CD4-positive, alpha-beta T cell treated with Interleukin-17A for 4 hours (primary cell): ENCODE results near the gene SHROOM4.

ENCODE experiments used
- DNase-seq: peaks from one replicate; pipeline ENCODE4 v3.0.0-alpha.2; 2020; ENCODE audit warnings: mixed read lengths

Gene SHROOM4, protein sequence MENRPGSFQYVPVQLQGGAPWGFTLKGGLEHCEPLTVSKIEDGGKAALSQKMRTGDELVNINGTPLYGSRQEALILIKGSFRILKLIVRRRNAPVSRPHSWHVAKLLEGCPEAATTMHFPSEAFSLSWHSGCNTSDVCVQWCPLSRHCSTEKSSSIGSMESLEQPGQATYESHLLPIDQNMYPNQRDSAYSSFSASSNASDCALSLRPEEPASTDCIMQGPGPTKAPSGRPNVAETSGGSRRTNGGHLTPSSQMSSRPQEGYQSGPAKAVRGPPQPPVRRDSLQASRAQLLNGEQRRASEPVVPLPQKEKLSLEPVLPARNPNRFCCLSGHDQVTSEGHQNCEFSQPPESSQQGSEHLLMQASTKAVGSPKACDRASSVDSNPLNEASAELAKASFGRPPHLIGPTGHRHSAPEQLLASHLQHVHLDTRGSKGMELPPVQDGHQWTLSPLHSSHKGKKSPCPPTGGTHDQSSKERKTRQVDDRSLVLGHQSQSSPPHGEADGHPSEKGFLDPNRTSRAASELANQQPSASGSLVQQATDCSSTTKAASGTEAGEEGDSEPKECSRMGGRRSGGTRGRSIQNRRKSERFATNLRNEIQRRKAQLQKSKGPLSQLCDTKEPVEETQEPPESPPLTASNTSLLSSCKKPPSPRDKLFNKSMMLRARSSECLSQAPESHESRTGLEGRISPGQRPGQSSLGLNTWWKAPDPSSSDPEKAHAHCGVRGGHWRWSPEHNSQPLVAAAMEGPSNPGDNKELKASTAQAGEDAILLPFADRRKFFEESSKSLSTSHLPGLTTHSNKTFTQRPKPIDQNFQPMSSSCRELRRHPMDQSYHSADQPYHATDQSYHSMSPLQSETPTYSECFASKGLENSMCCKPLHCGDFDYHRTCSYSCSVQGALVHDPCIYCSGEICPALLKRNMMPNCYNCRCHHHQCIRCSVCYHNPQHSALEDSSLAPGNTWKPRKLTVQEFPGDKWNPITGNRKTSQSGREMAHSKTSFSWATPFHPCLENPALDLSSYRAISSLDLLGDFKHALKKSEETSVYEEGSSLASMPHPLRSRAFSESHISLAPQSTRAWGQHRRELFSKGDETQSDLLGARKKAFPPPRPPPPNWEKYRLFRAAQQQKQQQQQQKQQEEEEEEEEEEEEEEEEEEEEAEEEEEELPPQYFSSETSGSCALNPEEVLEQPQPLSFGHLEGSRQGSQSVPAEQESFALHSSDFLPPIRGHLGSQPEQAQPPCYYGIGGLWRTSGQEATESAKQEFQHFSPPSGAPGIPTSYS (N-terminal part only)

DNA sequence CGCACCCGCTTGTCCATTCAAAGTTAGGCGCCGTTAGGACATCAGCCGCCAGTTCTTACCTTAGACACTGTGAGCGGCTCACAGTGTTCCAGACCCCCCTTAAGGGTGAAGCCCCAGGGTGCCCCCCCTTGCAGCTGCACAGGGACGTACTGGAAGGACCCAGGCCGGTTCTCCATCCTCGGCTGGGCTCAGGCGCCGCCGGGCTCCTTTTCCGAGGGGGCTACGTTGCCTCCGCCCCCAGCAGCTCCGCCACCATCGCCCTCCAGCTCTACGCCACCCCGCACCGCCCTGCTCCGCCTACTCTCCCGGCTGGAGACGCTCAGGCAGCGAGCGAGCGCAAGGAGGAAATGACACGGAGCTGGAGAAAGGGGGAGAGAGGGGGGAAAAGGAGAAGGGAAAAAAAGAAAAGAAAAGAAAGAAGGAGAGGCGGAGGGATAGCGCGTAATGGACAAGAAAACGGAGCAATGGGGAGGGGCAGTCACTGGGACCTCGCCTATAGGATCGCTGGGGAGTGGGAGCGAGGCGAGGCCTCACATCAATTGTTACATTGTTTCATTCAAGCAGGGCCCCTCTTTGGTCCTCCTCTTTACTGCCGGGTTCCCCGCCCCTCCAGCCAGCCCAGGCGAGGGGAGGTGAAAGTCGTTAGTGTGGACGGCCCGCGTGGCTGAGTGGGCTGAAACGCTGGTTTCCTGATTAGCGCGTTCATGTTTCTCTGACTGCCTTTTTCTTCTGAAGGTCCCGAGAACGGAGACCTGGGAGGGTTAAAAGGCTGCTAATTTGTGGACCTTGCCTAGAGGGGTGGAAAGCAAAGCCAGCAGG, at the start of gene SHROOM4:
Gene SHROOM4, minus strand, starts transcription at position 352 of the 819 bp plus-strand sequence. Its CDS starts 176 bp downstream, at position 176.
- no peak for DNase-seq

DNA sequence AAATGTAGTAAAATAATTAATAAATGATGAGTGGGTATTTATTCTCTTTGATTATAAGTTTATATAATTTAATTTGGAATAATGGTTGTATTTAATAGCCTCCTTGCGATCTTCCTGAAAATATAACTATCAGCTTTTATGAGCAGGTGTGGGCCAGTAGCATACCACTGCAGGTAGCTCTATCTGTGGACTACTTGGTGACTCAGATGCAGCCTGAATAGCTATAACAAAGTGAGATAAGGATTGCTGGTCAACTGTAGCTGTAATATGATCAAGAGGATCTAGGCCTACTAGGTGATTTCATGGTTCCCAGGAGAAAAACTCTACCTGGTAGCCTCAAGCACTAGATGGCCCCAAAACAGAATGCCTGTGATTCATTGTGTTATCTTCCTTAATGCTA, 49.5 kb upstream of the SHROOM4 start:
- DNase-seq: no peak

- no peak for DNase-seq
Measured at GRCh38 chrX:50860518-50860917, 46.5 kb upstream of the SHROOM4 start.

DNA sequence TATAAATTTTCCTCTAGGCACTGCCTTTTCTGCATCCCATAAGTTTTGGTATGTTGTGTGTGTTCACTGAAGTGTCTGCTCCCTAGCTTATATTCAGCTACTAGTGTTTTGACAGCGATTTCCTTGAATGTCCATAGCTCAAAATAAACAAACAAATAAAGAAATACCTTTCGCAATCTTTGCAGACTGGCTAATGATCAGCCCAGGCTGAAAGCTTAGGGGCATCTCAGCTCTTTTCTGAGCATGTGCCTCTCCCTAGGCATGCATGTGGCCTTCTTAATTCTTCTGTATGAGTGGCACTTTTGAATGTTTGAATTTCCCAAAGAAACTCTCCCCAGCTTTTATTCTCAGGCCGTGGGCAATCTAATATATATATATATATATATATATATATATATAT, 44.6 kb upstream of the SHROOM4 start:
- DNase-seq: no peak

GRCh38 chrX:50853399-50853798, 39.4 kb upstream of the SHROOM4 start:
- no peak for DNase-seq

DNA sequence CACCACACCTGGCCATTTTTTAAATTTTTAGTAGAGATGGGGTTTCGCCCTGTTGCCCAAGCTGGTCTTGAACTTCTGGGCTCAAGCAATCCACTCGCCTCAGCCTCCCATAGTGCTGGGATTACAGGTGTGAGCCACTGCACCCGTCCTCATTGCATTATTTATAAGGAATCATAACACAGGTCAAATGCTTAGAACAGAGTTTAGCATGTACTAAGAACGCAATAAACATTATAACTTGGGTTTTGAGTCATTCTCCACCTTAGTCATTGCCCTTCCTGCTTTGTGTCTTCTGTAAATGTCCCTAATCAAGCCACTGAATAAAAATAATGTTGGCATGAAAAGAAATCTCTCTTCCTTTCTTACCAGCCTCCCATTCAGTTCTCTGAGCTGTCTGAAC, 38.5 kb upstream of the SHROOM4 start:
- DNase-seq: no peak

DNA sequence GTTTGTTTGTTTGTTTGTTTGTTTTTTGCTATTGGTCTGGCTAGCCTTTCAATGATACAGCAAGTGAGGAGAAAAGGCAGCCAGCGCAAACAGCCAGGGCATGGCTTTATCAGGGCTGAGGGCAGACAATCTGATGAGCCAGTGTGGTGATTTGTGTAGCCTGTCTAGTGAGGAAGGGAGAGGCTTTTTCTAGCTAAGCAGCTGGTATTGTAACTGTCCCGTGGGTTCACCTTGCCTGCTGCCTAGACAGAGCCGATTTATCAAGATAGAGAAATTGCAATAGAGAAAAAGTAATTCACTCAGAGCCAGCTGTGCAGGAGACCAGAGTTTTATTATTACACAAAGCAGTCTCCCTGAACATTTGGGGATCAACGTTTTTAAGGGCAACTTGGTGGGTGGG, 28.2 kb upstream of the SHROOM4 start:
- DNase-seq: no peak

GRCh38 chrX:50839730-50840129, 25.7 kb upstream of the SHROOM4 start:
- no peak for DNase-seq

DNA sequence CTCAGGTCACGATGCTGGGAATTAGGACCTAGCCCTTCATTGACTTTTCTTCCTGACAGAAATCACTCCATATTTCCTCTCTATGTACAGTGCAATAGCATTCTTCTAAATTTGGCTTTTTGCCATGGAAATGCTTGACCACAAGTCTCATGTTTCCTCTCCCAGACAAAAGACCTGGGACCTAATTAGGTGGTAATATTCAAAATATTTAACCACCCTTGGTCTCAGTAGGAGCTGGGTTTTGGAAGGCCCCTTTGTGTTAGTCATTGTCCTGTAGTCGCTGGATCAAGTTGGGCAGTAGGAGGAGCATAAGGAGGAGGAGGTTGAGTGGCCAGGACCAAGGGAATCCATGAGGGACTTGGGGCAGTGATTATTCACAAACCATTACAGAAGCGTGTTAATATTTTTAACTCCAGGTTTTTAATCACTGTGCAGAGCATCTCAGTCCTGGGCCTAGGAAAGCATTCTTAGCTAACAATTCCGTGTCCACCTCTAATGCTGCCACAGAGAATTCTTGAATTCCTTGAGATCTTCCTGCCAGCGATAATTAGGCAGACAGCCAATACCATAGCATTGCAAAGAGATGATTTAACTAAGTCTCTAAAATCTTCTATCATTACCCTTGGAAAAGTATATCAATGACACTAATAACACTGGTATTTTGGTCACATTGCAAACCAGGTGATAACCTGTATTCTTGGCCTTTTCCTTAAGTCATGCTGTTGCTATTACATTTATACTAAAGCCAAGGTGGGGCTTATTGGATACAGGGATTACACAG, 25.0 kb upstream of the SHROOM4 start:
- DNase-seq: no peak

GRCh38 chrX:50827996-50828395, 14.0 kb upstream of the SHROOM4 start:
- no peak for DNase-seq

DNA sequence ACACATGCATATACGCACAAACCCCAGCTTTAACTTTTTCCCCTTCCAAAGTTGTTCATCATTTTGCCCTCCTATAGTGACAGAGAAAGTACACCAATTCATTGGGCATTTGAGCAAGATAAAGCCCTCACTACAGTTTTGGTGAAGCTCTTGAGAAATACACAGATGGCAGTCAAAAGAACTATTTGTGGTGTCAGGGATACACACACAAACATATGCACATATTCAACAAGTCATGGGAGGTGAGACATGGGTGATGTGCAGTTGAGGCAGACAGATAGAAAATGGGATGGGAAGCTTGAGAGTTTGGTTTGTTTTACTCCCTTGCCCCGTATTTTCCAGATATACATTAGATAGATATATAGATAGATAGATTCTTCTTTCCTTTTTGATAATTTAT, 11.8 kb upstream of the SHROOM4 start:
- DNase-seq: no peak

DNA sequence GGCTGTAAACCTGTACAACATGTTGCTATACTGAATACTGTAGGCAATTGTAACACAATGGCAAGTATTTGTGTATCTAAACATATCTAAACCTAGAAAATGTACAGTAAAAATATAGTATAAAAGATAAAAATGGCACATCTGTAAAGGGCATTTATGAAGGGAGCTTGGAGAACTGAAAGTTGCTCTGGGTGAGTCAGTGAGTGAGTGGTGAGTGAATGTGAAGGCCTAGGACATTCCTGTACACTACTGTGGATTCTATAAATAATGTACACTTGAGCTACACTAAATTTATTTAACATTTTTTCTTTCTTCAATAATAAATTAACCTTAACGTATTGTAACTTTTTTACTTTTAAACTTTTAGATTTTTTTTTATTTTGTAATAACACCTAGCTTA, 5.0 kb upstream of the SHROOM4 start:
- DNase-seq: no peak

- DNase-seq: no peak
Measured at GRCh38 chrX:50815120-50815519, 1.1 kb upstream of the SHROOM4 start.

DNA sequence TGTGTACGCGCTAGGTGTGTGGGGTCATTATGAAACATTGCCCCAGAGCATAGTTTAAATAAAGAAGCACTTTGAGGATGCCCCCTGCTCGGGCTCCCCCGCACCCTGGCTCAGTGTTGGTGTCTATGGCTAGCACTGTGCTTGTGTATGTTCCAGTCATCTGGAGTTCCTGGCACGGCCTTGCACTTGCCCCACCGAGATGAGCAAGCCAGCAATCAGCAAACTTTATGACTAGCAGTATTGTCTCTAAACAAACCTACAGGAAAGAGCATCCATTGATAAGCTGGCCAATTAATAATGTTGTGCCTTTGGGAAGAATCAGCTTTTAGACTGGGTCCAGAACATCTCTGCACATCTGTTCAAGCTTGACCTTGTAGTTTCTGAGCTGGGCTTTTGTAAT, 707 bp upstream of the SHROOM4 start:
- no peak for DNase-seq

DNA sequence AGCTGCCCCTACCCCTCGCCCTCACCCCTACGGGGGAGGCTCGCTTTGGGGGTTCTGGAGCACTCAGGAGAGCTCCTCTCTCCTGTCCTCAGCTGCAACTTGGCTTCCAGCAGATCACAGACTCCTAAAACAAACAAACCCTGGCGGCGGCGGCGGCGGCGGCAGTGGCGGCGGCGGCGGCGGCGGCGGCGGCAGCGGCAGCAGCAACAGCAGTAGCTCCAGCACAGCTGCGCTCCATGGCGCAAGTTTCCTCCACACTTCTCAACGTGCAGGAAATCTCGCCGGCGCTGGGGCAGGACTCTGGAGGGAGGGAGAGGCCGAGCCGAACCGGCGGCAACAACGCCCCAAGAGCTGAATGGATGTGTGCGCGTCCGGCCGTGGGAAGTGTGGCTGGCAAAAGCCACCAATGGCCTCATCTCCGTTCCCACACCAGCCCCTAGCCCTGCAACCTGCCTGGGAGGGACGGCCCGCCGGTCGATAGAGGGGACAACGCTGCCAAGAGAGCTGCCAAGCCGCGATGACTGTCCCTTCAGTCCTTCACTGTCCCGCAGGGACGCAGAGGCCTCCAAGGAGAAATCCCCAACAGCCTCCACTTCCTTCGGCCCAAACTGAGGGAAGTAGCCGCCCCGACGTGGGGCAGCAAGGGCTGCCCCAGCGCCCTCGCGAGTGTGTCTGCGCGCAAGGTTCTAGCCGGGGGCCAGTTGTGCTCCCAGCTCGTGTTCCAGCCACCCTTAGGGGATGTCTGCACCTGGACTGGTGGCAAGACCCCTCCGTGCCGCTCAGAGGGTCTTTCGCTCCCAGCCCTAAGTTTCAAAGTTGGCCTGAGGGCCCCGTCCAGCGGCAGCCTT, 775 bp downstream of the SHROOM4 start:
- no peak for DNase-seq

- no peak for DNase-seq
Measured at GRCh38 chrX:50805276-50805675, 8.7 kb downstream of the SHROOM4 start.

GRCh38 chrX:50801135-50801534, 12.9 kb downstream of the SHROOM4 start:
- no peak for DNase-seq

DNA sequence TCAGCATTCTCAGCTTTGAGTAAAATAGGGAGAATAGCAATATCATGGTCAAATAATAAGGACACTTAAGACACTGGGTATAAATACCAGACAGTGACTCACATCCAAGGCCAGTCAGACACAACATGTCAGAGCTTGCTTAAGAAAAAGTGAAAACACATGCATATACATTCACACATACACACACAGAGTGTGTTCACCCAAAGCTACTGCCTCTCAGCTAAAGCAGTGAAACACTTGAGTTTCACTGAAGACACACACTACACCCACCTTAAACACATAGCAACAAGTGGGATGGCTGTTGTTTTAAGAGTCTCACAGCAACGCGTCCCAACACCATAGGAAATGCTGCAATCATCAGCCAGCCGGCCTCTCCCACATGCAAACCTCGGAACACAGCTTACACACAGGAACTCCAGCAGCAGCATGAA, 14.4 kb downstream of the SHROOM4 start:
- no peak for DNase-seq

DNA sequence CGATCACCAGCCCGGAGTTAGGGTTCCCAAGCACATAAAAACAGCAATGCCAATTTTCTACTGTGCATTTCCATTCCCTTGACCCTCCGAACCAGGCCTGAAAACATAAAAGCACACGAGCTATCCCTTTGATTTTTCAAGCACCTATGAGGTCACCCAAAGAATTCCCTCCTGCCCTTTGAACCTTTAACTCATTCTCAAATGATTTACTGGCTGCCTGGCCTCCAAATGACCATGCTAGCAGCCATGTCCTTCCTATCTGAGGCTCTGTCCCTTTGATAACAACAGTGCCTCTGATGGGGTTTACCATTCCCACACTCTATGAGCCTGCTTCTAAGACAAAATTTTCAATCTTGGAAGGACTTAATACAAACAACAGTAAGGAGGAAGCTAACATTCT, 15.2 kb downstream of the SHROOM4 start:
- DNase-seq: no peak

- no peak for DNase-seq
Measured at GRCh38 chrX:50787099-50787498, 26.9 kb downstream of the SHROOM4 start.
